HG02970 (cell line): ENCODE data around the gene ZBTB32.

Source experiments
- ATAC-seq: cut with Tn5 transposase; IDR thresholded peaks from one replicate; pipeline ENCODE4 v1.9.1; 2021; ENCODE audit warnings: mild to moderate bottlenecking, moderate library complexity, moderate number of reproducible peaks; ENCODE audit not compliant: unreplicated experiment, low FRiP score

The ZBTB32 gene

DNA sequence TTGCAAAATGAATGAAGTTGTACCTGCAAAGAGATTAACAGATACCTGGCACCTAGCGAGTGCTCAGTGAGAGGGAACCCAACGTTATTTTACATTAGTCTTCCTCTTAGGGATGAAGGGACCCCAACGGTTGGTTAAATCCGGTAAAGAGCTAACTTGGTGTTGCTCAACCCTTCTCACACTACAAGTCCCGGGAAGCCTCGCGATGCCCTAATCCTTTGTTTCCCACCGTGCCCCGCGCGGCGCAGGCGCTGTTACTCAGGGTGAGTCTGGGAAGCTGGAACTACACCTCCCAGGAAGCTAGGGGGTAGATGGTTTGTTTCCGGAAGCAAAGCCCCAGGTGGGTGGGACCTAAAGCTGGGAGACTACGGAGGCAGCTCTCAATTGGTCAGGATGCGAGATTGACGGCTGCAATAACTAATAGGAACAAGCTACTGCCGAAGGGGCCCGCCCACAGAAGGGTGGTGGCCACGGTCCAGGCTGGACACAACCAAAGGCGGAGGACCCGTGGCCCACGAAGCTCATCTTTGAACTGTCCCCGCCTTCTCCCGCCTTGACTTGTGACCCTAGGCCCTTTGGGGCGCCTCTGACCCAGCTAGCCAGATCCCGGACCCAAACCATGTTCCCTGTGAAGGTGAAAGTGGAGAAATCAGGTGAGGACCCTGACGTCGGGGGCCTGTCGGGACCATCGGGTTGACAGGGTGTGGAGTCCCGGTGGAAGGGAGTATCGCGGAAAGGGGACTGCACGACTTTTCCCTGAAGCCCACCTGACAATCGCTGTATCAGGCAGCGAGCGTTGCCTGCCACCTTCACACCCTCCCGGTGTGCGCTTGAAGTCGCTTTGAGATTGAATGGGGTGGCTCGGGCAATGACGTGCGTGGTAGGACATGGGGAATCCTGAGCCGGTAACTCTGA, 44.0 kb downstream of the ZBTB32 start, which contains the start of gene LIN37:
TSS of gene LIN37 (plus strand) at position 471 of the 915 bp plus-strand sequence. CDS start at position 620, 149 bp downstream.
- ATAC-seq, result peak; percentile 70

DNA sequence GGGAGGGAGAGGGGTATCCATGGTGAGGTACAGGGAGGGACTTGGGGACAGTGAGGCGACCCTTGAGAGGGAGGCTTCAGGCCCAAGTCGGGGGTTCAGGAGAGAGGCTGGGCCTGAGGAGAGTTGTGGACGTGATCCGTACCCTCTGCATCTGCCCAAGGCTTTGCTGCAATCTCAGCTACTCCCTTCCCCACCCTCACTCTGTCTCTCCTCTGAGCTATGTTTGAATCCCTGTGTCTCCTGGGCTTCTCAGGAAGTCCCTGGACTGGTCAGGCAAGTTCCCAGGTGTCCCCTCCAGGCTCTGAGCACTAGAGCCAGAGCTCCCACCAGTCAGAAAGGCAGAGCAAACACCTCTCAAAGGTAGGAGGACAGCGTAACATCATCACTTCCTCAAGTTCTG, 45.8 kb downstream of the ZBTB32 start:
- ATAC-seq, result no peak

DNA sequence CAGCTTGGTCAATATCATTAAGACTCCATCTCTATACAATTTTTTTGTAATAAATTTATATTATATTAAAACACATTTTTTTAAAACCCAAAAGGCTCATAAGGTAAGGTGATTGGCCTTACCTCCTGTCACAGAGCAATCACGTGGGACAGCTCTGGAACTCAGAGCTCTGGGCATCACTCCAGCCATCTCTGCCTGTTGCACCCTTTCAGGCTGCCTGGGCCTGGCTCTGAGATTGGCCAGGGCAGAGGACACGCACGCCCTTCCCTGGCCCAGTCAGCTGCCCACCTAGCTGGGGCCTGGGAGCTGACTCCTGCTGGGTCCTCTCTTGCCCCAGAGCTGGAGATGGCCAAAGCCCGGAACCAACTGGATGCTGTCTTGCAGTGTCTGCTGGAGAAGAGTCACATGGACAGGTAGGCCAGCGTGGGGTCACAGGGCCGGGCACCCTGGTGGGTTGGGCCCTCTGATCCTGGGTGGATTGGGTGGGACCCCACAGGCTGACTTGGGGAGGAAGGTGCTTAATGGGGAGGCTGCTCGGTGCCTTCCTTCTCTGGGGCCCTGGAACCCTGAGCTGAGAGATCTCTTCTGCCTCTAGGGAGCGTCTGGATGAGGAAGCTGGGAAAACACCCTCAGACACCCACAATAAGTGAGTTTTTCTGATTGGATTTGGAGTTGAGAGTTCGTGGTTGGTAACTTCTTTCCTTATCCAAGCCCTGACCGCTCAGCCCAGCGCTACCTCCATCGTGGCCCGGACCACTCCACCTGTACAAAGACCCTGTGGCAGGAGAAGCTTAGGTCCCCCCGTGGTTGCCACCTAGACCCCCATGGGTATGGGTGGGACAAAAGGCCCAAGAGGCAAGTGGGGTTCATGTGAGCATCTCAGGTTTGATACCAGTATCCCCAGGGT, 47.7 kb downstream of the ZBTB32 start:
- ATAC-seq, result no peak

DNA sequence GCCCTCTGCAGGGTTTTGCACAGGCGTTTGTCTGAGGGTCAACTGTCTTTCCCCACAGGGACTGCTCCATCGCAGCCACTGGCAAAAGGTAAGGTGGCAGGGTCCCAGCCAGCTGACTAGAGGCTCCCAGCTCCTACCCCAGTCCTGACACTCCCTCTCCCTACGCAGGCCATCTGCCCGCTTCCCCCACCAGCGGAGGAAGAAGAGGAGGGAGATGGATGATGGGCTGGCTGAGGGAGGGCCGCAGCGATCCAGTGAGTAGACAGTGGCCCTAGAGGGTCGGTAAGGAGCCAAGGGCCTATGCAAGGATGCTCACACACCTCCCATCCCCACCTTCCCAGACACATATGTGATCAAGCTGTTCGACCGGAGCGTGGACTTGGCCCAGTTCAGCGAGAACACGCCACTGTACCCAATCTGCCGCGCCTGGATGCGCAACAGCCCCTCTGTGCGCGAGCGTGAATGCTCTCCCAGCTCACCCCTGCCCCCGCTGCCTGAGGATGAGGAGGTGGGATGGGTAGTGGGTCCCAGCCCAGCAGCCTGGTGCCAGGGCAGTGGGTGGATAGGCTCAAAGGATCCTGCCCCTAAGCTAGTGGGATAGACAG, 48.5 kb downstream of the ZBTB32 start:
- ATAC-seq, result no peak

DNA sequence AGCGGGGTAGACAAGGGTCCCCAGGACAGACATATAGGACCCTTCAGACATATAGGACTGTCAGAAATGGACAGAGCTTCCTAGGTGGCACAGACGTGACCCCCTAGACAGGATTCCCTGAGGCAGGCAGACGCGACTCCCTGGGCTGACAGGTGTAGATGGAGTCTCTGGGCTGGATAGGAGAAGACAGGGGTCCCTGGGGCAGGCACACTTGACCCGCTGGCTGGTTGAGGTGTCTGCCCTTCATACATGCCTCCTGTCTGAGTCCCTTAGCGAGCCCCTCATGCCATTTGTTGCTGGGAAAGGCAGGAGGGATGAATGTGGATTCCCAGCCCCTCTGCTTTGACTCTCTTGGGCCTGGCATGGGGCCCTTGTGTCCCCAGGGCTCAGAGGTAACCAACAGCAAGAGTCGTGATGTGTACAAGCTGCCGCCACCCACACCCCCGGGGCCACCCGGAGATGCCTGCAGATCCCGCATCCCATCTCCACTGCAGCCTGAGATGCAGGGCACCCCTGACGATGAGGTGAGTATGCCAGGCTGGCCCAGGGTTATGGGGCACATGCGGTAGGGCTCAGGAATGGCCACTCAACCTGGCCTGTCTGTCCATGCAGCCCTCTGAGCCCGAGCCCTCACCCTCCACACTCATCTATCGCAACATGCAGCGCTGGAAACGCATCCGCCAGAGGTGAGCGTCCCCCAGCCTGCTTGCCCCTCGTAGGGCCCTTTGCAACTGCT, 49.4 kb downstream of the ZBTB32 start:
- no peak for ATAC-seq

DNA sequence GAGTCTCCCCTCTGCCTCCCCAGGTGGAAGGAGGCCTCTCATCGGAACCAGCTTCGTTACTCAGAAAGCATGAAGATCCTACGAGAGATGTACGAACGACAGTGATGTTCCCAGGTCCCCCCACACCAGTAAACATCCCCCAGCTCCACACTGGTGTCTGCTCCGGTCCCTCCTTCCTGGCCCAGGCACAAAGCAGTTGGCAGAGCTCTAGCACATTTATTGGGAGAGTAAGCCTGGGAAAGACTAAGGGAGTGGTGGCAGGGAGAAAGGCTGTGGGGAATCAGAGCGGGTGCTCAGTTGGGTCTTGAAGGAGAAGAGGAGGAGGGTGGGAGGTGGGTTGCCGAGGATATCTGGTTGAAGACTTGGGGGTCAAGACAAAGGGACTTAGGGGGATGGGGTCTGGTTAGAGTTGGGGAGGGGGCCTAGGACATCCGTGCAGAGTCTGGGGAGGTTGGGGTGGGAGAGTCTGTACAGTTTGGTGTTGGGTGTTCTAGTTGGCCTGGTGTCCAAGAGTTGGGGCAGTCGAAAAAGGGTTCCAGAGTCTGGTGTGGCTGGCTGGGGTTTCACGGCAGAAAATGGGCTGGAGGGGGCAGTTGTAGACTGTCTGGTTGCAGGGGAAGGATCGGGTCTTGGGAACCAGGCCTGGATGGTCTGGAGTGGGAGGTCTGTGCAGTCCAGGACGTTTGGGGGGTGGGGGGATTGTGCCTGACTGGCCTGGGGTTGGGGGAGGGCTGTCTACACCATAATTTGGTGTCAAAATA, 50.2 kb downstream of the ZBTB32 start:
- no peak for ATAC-seq

DNA sequence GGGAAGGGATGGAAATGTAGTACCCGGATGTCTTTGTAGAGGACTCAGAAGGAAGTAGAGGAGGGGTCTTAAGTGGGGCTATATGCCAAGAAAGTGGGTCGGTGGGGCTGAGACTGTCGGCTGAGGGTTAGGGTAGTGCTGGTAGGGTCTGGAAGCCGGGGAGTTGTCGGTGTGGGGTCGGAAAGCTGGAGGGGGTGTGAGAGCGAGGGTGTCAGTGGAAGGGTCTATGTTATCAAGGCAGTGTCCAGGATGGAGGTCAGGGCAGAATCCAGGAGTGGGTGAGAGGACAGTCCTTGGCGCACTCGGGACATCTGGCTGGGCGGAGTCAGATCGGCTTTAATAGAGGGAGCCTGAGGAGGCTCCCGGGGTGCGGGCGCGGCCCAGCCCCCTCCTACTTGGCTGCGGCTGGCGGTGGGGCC, 50.8 kb downstream of the ZBTB32 start:
- no peak for ATAC-seq

DNA sequence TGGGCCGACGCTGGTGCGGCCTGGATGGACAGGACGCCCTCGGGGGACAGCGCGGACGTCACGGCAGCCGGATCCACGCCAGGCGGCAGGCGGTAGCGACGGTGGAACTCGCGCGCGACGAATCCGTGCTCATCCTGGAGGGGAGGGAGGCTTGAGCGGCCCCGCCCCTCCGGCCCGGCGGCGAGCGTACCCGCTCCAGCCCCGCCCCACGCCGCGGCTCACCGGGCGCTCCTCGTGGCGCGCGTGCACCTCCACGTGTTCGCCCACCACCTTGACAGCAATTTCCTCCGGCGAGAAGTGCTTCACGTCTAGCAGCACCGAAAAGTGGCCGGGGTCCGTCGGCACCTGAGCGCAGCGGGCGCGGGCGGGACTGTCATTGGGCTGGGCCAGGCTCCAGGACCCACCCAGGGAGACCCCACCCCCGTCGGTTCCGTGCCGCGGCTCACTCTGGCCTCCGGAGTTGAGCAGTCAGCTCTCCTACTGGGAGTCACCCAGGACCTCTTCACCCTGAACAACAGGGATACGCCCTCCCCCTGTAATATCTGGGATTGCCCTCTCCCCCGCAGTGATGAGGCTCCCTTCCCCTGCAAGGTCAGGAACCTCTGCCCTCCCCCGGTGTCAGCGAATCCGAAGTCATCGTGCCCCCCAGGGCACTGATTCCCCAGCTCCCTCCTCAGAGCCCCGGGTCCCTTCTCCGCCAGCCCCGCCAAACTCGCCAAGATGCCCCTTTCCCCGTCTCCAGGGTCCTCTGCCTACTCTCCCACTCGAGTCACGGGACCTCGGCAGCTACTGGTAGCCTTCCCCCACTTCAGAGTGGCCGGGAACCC, 51.4 kb downstream of the ZBTB32 start:
- no peak for ATAC-seq

DNA sequence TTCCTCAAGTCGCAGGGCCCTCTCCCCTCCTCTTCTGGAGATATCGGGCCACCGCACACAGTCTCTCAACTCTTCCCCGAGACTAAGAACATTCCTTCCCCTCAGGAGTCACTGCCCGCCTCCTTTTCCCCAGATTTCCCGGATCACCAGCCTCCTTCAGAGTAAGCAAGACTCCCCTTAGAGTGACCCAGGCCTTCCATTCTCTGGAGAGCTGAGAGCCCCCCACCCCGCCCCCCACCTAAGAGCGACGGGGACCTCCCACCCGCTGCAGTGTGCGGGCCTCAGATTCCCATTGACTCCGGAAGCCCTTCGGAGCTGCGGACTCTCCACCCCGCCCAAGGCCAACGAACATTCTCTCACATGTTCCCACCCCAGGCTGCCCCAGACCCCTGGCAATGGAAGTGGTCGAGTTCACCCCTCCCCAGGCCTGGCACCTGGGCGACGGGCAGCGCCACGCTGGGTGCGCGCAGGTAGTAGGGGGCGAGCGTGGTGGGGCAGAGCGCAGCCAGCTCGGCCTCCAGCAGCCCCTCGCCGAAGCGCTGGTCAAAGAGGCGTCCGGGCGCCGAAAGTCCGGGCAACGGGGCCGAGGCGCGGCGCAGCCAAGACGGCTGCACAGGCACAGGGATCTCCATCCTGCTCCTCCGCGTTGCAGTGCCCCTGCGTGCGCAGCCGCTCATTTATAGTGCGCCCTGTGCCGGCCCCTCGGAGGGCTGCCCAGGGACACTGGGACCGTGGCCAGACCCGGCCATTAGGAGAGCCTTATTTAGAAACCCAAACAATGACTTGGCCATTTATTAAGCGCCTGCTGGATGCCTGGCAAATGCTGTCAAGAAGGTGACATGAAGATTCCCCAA, 52.2 kb downstream of the ZBTB32 start, which contains the start of gene HSPB6:
TSS of gene HSPB6 (minus strand) at position 653 of the 854 bp plus-strand sequence. CDS start at position 632, 21 bp downstream.
- ATAC-seq, result no peak

DNA sequence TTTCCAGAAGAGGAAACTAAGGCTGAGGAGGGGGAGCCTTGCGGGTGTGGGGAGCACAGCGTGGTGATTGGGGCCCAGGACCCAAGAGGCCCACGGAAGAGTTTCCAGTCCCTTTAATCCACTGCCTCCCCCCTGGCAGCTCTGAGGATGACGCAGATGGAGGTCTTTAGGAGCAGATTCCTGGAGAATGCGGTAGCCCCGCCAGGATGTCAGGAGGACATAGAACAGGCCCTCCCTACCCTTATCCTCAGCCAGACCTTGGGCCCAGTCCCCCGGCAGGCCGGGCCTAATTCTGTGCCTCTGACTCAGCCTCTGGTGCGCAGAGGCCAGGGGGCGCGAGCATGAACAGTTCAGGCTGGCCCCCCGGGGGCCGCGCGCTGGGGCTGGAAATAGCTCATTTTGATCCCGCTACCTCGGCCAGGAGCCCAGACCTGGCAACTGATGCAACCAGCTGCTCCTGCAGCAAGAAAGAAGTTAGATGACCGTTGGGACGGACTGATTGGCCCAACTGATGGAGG, 52.9 kb downstream of the ZBTB32 start:
- no peak for ATAC-seq

DNA sequence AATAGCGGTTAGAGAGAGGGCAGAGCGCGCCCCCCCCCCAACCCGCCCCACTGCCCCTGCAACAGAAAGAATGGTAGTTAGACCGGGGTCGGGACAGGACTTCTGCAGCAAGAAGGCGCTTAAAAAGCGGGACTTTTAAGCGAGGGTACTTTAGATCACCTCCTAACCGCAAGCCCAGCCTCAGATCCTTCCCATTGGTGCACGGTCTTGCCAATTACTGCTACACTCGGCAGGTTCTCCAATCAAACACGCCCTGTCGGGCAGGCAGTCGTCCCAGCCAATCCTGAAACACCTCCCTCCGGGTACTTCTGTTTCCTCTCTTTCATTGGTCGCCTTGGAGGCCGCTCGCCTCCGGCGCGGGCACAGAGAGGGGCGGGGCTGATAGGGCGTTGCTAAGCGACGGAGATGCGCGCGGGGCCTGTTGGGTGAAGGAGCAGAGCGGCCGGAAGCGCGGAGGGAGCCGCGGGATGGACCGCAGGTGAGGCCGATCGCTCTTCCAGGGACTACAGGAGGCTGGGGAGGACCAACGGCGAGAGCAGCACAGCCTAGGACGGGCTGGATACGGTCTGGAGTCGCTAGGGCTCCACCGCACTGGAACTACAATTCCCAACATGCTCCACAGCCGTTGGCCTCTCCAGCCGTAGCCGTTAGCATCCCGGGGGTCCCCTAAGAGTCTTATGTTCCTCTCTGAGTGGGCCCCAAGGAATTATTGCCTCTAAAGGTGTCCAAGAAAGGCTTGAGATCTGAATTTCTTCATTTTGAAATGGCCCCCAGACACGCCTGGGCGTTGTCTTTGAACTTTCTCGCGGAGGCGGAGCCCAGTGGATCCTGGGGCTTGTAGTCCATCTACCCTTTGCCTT, 53.6 kb downstream of the ZBTB32 start, which contains the start of gene PROSER3:
TSS of gene PROSER3 (plus strand) at position 428 of the 860 bp plus-strand sequence. CDS start at position 468, 40 bp downstream.
- peak; percentile 94 for ATAC-seq

DNA sequence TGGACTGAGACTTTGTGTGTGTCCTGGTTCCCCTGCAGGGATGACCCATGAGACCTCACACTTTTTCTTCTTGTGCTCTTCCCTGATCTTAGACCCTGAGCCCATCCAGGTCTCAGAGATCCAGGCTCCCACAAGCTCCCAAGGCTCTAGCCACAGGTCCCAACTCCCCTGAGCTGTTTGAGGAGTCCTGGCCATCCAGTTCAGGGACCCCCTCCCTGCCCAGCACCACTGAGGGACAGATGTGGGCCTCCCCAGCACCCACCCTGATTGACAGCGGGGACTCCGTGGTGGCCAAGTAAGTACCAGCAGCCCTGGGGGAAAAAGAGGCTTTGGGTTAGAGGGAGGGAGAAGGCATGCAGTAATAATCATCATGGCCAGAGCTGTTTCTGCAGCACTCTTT, 55.3 kb downstream of the ZBTB32 start:
- ATAC-seq, result no peak

DNA sequence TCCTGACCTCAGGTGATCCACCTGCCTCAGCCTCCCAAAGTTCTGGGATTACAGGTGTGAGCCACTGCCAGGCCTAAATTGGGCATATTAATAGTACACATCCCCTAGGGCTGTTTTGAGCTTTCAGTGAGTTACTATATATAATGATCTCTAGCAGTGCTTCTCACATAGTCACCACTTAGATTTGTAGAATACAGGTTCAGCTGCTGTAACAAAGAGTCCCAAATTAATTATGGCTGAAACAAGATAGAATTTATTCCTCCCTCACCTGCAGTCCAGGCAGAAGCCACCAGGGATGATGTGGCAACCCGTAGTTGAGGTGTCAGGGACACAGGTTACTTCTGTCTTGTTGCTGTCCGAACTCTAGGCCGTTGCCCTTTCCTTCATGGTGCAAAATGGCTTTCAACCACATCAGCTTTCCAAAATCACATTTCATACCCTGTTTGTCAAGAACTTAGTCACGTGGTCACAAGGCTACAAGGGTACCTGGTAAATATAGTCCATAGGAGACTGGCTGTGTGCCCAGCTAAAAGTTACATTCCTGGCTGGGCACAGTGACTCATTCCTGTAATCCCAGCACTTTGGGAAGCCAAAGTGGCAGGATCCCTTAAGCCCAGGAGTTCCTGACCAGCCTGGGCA, 56.5 kb downstream of the ZBTB32 start:
- no peak for ATAC-seq

DNA sequence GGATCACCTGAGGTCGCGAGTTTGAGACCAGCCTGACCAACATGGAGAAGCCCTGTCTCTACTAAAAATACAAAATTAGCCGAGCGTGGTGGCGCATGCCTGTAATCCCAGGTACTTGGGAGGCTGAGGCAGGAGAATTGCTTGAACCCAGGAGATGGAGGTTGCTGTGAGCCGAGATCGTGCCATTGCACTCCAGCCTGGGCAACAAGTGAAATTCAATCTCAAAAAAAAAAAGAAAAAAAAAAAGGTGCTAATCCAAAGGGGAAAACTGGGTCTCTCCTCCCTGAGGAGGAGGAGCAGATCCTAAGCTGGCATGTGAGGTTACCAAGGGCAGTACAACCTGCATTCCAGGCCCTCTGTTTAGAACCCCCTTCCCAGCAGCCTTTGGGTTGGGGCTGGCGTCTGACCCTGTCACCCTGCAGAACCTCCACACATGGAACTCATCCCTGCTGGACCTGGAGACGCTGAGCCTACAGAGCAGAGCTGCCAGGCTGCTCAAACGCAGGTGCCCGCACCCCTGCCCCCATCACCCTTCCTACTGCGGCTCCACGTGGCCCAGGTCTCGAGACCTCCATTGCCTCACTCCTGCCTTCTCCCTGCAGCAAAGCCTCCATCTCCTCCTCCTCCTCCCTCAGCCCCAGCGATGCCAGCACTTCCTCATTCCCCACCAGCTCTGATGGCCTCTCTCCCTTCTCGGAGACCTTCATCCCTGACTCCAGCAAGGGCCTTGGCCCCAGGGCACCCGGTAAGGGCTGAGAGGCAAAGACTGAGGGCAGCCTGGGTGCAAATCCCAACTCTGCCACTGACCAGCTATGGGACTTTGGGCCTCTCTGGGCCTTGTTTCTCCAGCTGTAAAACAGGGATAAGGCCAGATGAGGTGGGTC, 60.3 kb downstream of the ZBTB32 start:
- ATAC-seq, result no peak
